HG03175 (cell line): ENCODE results near the gene CST7.

Source experiments
- ATAC-seq: cut with Tn5 transposase; IDR thresholded peaks from one replicate; pipeline ENCODE4 v1.9.1; 2021; ENCODE audit warnings: mild to moderate bottlenecking, moderate library complexity; ENCODE audit not compliant: unreplicated experiment

CST7 gene

GRCh38 chr20:24963672-24964505 is 14.8 kb downstream of the CST7 start:
- ATAC-seq = no peak

DNA sequence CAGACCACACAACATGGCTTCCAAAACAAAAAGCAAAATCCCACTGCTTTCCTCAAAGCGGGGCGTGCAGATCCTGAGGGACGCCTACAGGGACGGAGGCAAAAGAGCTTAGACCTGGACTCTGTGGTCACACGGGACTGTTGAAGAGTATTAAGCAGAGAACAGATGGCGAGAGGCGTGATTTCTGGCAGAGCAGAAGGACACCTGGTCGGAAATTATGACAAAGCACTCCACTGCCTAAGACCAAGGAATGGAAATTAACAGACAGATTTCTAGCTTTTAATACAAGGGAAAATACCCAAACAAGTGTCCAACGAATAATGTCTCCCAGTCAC is 15.4 kb downstream of the CST7 start:
- no peak for ATAC-seq

DNA sequence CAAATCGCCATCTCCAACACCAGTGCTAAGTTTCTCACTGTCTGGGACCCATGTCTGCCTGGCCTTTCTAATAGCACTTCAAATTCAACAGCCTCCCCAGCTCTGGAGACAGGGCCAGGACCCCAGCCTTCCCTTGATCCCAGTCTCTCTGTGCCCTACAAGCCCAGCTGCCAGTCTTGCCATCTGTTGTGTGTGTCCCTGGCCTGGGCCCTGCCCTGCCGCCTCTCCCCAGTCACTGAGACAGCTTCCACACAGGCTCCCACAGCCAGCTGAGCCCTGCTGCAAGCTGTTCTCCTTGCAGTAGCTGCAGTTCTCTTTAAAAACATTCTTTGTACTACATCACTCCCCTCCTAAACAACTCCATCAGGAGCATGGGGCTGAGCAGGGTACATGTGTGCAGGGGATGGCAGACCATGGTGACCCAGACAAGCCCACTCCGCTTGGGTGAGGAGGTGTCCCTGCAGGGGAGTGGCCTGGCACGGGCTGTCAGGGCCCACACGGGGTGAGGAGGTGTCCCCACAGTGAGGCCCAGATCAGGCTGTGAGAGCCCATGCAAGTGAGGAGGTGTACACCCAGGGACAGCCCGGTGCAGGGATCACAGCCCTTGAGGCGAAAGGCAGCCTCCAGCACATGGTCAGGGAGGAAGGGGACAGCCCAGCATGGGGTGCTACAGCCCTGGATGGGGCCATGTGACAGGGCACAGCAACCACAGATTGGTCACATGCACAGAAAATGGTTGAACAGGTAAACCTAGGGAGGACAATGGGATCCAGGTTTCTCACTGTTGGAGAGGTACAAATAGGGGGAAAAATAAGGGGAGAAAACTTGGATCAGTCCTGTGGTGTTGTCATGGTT is 16.2 kb downstream of the CST7 start:
- ATAC-seq = no peak

DNA sequence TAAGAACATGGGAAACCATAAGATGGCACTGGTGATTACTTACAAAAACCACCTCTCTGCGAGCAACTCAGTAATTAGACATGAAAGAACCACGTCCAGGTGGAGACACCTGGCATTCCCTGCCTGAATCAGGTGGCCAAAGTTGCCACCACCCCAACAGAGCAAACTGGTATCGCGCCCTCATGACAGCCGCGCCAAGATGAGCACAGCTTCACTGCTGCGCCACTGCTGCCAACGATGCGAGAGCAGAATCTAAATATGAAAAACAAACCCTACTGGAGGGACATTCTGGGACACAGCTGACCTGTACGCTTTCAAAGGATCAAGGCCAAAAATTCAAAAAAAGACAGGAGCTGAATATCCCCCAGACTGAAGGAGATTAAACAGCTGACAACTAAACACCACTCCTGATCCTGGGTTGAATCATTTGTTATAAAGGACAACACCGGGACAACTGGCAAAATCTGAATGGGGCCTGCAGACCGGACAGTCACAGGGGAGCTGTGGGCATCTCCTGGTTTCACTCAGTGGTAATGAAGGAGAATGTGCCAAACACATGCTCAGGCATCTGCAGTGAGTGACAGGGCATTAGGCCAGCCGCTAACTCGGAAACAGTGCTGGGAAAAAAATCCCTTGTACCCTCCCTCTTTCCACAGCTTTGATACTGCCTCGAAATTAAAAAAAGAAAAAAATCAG is 17.4 kb downstream of the CST7 start:
- ATAC-seq = no peak

GRCh38 chr20:24968278-24968800 is 19.3 kb downstream of the CST7 start:
- ATAC-seq = no peak

DNA sequence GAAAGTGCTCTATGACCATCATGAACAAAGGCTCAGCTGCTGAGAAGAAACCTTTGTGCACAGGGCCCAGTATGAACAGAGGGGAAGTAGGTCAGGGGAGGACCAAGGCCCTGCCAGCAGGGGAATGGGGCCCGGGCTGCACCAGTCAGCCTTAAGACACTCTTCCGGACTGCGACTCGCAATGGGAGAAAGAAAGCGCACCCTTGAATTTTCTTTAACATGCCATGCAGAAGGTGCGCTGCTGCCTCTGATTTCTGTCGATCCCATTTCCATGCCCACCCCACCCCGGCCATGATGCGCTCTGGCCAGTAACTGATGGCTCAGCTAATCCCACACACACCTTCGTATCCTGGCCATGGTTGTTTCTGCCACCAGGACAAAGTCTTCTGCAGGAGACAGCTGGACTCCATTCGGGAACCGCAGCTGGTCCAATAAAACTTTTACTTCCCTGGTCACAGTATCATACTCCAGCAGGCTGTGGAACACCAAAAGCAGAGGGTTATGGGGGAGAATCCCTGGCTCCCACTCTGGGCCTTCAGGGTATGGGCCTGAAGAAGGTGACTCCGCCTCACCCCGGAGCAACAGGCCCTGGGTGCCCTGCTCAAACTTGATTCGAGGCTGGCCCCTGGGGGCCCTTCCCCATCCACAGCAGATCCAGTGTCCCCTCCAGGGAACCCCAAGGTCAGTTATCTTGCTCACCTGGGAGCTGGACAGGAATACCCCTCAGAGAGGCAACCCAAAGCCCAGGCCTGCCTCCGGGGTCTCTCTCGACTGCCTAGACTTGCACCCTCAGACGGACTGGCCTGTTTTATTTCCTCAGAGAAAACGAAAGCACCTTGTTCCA is 20.3 kb downstream of the CST7 start:
- ATAC-seq = no peak

GRCh38 chr20:24970030-24970553 is 21.0 kb downstream of the CST7 start:
- ATAC-seq = no peak

DNA sequence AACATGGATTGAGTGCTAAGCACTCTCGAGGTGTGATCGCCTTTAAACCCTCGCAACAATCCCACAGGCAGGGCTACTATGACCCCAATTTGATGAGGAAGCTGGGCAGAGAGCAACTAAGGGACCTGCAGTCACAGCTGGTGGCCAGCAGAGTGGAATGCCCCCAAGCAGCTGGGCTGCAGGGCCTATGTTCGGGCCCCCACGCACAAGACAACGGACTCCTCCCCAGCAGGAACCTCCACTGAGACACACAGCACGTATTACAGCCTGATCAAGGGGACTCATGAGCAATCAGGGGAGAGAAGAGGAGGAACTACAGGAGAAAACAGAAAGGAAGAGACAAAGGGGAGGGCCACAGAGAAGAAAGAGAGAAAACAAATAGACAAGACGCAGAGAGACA is 21.7 kb downstream of the CST7 start:
- no peak for ATAC-seq

- no peak for ATAC-seq
Measured at GRCh38 chr20:24971376-24972101, 22.5 kb downstream of the CST7 start.

GRCh38 chr20:24972341-24972740 is 23.3 kb downstream of the CST7 start:
- no peak for ATAC-seq

DNA sequence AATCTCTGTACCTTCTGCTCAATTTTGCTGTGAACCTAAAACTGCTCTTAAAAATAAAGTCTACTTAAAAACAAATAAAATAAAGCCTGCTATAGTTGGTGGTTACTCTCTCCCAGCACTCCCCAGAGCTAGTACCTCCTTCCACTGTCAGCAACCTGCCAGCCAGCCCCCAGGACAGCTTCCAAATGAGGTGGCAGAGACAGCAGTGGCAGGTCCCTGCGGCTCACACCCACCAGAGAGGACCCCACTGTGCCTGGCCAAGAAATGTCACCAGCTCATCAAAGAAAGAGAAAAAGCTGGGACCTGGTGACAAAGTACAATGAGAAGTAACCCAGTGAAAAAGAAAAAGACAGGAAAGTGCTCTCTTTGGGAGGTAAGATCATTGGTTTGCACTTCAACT is 28.3 kb downstream of the CST7 start:
- no peak for ATAC-seq

- ATAC-seq = no peak
Measured at GRCh38 chr20:24977797-24978196, 28.7 kb downstream of the CST7 start.

DNA sequence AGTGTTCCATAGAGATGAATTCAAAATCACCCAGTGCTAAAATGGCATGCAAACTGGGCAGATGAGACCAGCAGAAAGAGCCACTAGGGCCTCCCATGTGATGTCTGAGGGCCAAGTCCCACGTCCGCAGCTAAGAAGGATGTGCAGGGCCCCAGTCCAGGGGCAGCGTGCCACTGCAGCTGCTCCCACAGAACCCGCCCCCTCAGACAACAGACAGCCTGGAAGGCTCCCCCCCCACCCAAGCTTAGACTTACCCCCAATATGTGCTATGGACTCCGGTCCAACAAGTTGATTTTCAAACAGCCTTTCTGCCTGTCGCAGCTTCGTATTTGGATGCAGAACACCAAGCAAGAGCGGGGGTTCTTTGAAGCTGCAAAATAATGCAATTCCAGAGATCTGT is 29.4 kb downstream of the CST7 start:
- ATAC-seq = no peak

DNA sequence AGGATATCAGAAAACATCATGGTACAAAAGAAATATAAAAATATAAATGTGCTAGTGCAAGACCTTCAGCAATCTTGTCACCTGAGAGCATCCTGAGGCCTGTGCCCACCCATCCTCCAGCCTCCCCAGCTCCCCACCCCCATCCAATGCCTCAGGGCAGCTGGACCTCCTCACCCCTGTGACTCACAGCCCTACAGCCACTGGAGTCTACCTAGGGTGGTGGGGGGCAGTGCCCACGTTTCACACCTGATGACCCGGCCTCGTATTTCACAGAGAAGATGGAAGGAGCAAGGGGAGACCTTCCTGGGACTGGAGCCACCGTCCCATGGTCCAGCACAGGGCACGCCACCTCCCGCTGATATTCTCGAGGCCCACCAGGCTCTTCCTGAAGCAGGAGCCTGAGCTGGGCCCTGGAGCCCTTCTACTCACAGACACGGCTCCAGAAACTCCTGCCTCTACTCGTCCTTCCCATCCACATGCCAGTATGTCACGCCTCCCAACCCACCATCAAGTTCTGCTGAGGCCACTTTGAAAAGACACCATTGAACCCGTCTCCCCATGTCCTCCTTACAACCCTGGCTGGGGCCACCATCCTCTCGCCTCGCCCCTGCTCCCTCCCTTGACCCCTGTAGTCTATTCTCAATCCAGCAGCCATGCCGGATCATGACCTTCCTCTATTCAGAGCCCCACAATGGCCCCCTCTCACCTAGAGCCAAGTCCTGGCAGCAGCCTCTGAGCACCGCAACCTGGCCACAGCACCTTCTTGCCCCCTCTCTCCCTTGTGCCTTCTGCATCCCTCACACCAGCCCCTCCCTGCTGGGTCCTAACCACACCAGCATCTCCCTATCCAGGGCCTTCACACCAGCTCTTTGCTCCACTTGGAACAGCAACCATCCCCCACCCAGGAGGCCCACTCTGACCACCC is 30.2 kb downstream of the CST7 start:
- ATAC-seq = no peak

GRCh38 chr20:24980291-24981053 is 31.4 kb downstream of the CST7 start:
- ATAC-seq = no peak

DNA sequence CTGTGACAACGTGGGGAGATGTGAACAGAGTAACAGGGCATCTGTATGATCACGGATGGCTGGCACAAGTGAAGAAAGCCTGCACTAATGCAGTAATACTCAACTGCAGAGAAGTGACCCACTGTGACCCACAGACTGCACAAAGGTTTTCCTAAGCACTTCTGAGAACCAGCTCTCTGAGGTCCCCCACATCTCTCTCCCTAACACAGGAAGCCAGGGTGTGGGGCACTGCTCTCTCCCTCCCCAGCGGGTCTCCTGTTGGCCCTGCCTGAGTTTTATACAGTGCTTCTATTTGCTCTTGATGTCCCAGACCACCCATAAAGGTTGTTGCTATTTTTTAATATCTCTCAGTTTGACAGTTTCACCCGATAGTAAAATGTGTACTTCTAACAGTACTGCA is 32.2 kb downstream of the CST7 start:
- no peak for ATAC-seq

DNA sequence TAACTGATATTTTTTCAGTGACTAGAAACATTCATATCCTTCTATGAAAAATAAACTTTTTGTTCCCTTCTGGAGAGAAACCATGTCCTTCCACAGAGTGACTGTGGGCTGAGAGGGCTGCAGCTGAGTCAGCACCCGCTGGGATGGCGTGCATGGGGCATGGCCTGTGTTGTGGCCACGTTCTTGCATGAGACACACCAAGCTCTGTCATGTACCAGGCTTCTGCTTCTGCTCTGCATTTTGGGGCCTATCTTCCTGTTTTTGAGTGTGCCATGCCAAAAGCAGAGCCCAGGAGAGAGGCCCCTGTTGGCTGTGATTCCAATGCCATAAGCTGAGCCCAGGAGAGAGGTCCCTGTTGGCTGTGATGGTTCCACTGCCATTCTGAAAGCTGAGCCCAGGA is 32.7 kb downstream of the CST7 start:
- ATAC-seq = no peak

- ATAC-seq = no peak
Measured at GRCh38 chr20:24983896-24984295, 34.8 kb downstream of the CST7 start.
